ENCODE data around the gene DDX25. TPM values are rescaled to one million over a fixed set of nuclear protein-coding genes. Genes with fewer than 3 reads are reported as not detected.

The DDX25 gene
- total and polyA plus RNA-seq, 9 of the 15 experiments (the other 6 are each of a cell fraction or from before 2014, with no cell fraction given): not detected

DNA sequence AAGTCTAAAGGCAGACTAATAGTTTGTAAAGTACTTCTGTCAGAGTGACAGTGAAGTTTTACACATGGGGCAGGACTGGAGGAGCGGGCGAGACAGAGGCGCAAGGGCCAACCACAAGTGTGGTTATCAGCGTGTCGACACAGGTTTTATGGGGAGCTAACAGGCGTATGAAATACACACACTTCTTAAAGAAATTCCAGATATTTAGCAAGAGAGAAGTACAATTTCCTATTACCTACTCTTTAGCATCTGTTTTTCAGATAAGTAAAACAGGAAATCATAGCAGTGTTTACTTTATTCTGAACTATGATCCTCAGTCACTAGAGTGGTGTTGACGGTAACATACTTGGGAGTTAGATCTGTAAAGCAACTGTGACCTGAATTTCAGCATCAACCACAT is 64.0 kb downstream of the DDX25 start:
- no peaks in the 10 kb centered on the region for H4K20me1 ChIP-seq (replicated peaks; ENCODE audit: control insufficient read depth, insufficient read depth, low read length)
- H3K36me3 ChIP-seq (ENCODE audit: control insufficient read depth, insufficient read depth, low read length): no peaks in the 10 kb centered on the region
- in situ Hi-C loops (cut with MboI): no loop called here
- H3K9ac ChIP-seq (ENCODE audit: insufficient read depth in 1 of 2, low read depth in 2 of 2, low read length in 2 of 2): no peak overlapping the region
- H2AFZ ChIP-seq (ENCODE audit: low read depth, low read length): no peak overlapping the region
- ATAC-seq (peak; percentile 56; the same call in 2 of the 3 replicates), DNase-seq (ENCODE audit: extremely low read depth in 1 of 4, low spot score in 3 of 4) (no peak), FAIRE-seq (peak; percentile 32)
- no TSS peak for BruUV-seq (replicated peaks)
- no peak overlapping the region for H3K27ac ChIP-seq (ENCODE audit: extremely low read depth, low read depth, low read length)
- WGBS (ENCODE audit: insufficient coverage, low coverage, missing lambda C conversion rate): 2% methylated on average over 7 of the region's 7 CpGs
- no peak overlapping the region for H3K4me3 ChIP-seq
- no peaks in the 10 kb centered on the region for H3K9me3 ChIP-seq (replicated peaks; ENCODE audit: control insufficient read depth, insufficient read depth, low read depth, low read length)
- TF ChIP-seq, protein P1, sequence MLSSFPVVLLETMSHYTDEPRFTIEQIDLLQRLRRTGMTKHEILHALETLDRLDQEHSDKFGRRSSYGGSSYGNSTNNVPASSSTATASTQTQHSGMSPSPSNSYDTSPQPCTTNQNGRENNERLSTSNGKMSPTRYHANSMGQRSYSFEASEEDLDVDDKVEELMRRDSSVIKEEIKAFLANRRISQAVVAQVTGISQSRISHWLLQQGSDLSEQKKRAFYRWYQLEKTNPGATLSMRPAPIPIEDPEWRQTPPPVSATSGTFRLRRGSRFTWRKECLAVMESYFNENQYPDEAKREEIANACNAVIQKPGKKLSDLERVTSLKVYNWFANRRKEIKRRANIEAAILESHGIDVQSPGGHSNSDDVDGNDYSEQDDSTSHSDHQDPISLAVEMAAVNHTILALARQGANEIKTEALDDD (IDR thresholded peaks at IDR 0.05): no peak
- TF ChIP-seq NELFE (IDR thresholded peaks at IDR 0.05; ENCODE audit: insufficient read depth, insufficient read length): no peak
- no peak for TF ChIP-seq ZC3H11A (IDR thresholded peaks at IDR 0.05; ENCODE audit: low read depth, low read length)
- no peak for TF ChIP-seq SMARCC2 (IDR thresholded peaks at IDR 0.05; ENCODE audit: low read depth)
- peak; percentile 26; the same call in 1 of the 2 replicates for TF ChIP-seq TCF3 (CRISPR knock-in tag; IDR thresholded peaks at IDR 0.05)
- peaks cover 15 to 28% of the 10 kb centered on the region in 2 experiments for H3K27me3 ChIP-seq (ENCODE audit: control insufficient read depth in 2 of 2, insufficient read depth in 2 of 2, low read length in 2 of 2)
- H3K4me1 ChIP-seq (replicated peaks in 1 of 2; ENCODE audit: control insufficient read depth in 2 of 2, insufficient read depth in 2 of 2, low read length in 2 of 2): peaks cover 0 to 2% of the 10 kb centered on the region in 2 experiments; a peak in 2 of 5 replicates
- POLR2A ChIA-PET: no interaction called here
- no peaks in the 10 kb centered on the region for H3K79me2 ChIP-seq (ENCODE audit: control insufficient read depth, insufficient read depth, low read length)
- no peaks in the 10 kb centered on the region for H3K9me1 ChIP-seq (ENCODE audit: control insufficient read depth, insufficient read depth, low read length)
- CTCF ChIA-PET (ENCODE audit: low intra/inter-chr PET ratio): no interaction called here
- no peak overlapping the region for H3K4me2 ChIP-seq (ENCODE audit: insufficient read depth, low read length)
- intact Hi-C loops (cut with micrococcal nuclease): no loop called here

DNA sequence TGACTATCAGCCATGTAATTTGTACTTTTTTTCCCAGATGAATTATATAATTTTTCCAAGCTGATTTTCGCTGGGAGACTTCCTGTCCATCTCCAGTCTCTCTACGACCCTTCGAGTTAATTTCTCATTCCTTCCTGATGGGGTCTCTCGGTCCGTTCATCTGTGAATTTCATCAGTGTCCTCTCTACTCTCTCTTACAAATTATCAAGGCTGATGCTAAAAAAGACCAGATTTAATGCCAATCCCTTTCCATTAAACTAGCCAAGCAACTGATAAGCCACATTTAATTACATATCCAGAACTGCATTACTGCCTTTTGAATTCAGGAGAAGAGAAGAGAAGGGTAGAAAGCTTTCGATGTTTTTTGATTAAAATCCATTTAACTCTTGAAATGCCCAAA is 67.3 kb downstream of the DDX25 start:
- H2AFZ ChIP-seq (ENCODE audit: low read depth, low read length): no peak overlapping the region
- TF ChIP-seq ZNF436 (CRISPR knock-in tag; IDR thresholded peaks at IDR 0.05): no peak
- TF ChIP-seq TEAD2 (tag; IDR thresholded peaks at IDR 0.05): no peak
- TF ChIP-seq, protein P2, sequence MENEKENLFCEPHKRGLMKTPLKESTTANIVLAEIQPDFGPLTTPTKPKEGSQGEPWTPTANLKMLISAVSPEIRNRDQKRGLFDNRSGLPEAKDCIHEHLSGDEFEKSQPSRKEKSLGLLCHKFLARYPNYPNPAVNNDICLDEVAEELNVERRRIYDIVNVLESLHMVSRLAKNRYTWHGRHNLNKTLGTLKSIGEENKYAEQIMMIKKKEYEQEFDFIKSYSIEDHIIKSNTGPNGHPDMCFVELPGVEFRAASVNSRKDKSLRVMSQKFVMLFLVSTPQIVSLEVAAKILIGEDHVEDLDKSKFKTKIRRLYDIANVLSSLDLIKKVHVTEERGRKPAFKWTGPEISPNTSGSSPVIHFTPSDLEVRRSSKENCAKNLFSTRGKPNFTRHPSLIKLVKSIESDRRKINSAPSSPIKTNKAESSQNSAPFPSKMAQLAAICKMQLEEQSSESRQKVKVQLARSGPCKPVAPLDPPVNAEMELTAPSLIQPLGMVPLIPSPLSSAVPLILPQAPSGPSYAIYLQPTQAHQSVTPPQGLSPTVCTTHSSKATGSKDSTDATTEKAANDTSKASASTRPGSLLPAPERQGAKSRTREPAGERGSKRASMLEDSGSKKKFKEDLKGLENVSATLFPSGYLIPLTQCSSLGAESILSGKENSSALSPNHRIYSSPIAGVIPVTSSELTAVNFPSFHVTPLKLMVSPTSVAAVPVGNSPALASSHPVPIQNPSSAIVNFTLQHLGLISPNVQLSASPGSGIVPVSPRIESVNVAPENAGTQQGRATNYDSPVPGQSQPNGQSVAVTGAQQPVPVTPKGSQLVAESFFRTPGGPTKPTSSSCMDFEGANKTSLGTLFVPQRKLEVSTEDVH (IDR thresholded peaks at IDR 0.05; ENCODE audit: low read depth, partially characterized antibody): no peak
- TF ChIP-seq ADNP (tag; IDR thresholded peaks at IDR 0.05): no peak
- TF ChIP-seq GABPB2 (CRISPR knock-in tag; conservative IDR thresholded peaks at IDR 0.05): no peak
- TF ChIP-seq, protein P3, sequence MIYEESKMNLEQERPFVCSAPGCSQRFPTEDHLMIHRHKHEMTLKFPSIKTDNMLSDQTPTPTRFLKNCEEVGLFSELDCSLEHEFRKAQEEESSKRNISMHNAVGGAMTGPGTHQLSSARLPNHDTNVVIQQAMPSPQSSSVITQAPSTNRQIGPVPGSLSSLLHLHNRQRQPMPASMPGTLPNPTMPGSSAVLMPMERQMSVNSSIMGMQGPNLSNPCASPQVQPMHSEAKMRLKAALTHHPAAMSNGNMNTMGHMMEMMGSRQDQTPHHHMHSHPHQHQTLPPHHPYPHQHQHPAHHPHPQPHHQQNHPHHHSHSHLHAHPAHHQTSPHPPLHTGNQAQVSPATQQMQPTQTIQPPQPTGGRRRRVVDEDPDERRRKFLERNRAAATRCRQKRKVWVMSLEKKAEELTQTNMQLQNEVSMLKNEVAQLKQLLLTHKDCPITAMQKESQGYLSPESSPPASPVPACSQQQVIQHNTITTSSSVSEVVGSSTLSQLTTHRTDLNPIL (CRISPR knock-in tag; IDR thresholded peaks at IDR 0.05): no peak
- no peak for TF ChIP-seq ZNF253 (CRISPR knock-in tag; conservative IDR thresholded peaks at IDR 0.05)

More for the DNA sequence above, 67.3 kb downstream of the DDX25 start:
- WGBS (ENCODE audit: insufficient coverage, low coverage, missing lambda C conversion rate): 5% methylated on average over 6 of the region's 6 CpGs
- no peaks in the 10 kb centered on the region for H3K9me3 ChIP-seq (replicated peaks; ENCODE audit: control insufficient read depth, insufficient read depth, low read depth, low read length)
- H3K27me3 ChIP-seq (ENCODE audit: control insufficient read depth in 2 of 2, insufficient read depth in 2 of 2, low read length in 2 of 2): peaks cover 3 to 24% of the 10 kb centered on the region in 2 experiments
- H3K36me3 ChIP-seq (ENCODE audit: control insufficient read depth, insufficient read depth, low read length): no peaks in the 10 kb centered on the region
- no peak overlapping the region for H3K9ac ChIP-seq (ENCODE audit: insufficient read depth in 1 of 2, low read depth in 2 of 2, low read length in 2 of 2)
- FAIRE-seq (no peak), DNase-seq (ENCODE audit: extremely low read depth in 1 of 4, low spot score in 3 of 4) (no peak), ATAC-seq (no peak)
- no peaks in the 10 kb centered on the region for H3K9me1 ChIP-seq (ENCODE audit: control insufficient read depth, insufficient read depth, low read length)
- POLR2A ChIA-PET: interaction anchor here (0.6 kb wide), 1 partner anchor 116 kb away, joined by 3 read pairs; no protein-coding TSS in a partner anchor
- CTCF ChIA-PET (ENCODE audit: low intra/inter-chr PET ratio): no interaction called here
- no TSS peak for BruUV-seq (replicated peaks)
- H3K27ac ChIP-seq (ENCODE audit: extremely low read depth, low read depth, low read length): no peak overlapping the region
- in situ Hi-C loops (cut with MboI): no loop called here
- H3K79me2 ChIP-seq (ENCODE audit: control insufficient read depth, insufficient read depth, low read length): no peaks in the 10 kb centered on the region
- no peak overlapping the region for H3K4me3 ChIP-seq
- intact Hi-C loops (cut with micrococcal nuclease): no loop called here
- peaks cover 0 to 2% of the 10 kb centered on the region in 2 experiments; a peak in 2 of 5 replicates for H3K4me1 ChIP-seq (replicated peaks in 1 of 2; ENCODE audit: control insufficient read depth in 2 of 2, insufficient read depth in 2 of 2, low read length in 2 of 2)
- no peaks in the 10 kb centered on the region for H4K20me1 ChIP-seq (replicated peaks; ENCODE audit: control insufficient read depth, insufficient read depth, low read length)
- no peak overlapping the region for H3K4me2 ChIP-seq (ENCODE audit: insufficient read depth, low read length)

Data from K562 (cell line).